HepG2 (cell line): Measurements from ENCODE around the gene ZBTB9. TPM values are rescaled to one million over a fixed set of nuclear protein-coding genes. Genes with fewer than 3 reads are reported as not detected.

ENCODE experiments used
- AHDC1 ChIP-seq: sonication (generic); formaldehyde crosslinking; IDR thresholded peaks from 2 replicates; pipeline ENCODE4 v1.5.1; 2020; ENCODE audit warnings: mild to moderate bottlenecking, missing genetic modification reagents, borderline replicate concordance
- CCAR2 ChIP-seq: fragments of 200-400 bp; formaldehyde crosslinking; optimal IDR thresholded peaks from 2 replicates; pipeline ENCODE3; 2018; ENCODE audit warnings: low read depth, mild to moderate bottlenecking, low read length, moderate library complexity
- ETS1 ChIP-seq: sonication (generic); formaldehyde crosslinking; IDR thresholded peaks from 2 replicates; pipeline ENCODE4 v1.4.0; 2020; ENCODE audit warnings: missing genetic modification reagents
- GPBP1L1 ChIP-seq: sonication (generic); formaldehyde crosslinking; IDR thresholded peaks from 2 replicates; pipeline ENCODE4 v1.5.0; 2020; ENCODE audit warnings: mild to moderate bottlenecking, missing genetic modification reagents
- NR1H2 ChIP-seq: sonication (generic); formaldehyde crosslinking; IDR thresholded peaks from 2 replicates; pipeline ENCODE4 v1.8.1; 2022; ENCODE audit warnings: low read depth, missing genetic modification reagents, borderline replicate concordance
- XBP1 ChIP-seq: sonication (generic); formaldehyde crosslinking; IDR thresholded peaks from 2 replicates; pipeline ENCODE4 v1.5.0; 2020; ENCODE audit warnings: missing genetic modification reagents
- ZNF230 ChIP-seq: sonication (generic); formaldehyde crosslinking; IDR thresholded peaks from 2 replicates; pipeline ENCODE4 v1.4.0; 2020; ENCODE audit warnings: mild to moderate bottlenecking, missing genetic modification reagents
- ZNF282 ChIP-seq: fragments of 450-650 bp; IDR thresholded peaks from 2 replicates; pipeline ENCODE4 v1.6.1; 2018; ENCODE audit not compliant: partially characterized antibody
- ZNF383 ChIP-seq: sonication (generic); formaldehyde crosslinking; IDR thresholded peaks from 2 replicates; pipeline ENCODE4 v1.4.0; 2020; ENCODE audit warnings: missing genetic modification reagents, mild to moderate bottlenecking, borderline replicate concordance
- ZNF556 ChIP-seq: sonication (generic); formaldehyde crosslinking; IDR thresholded peaks from 2 replicates; pipeline ENCODE4 v1.4.0; 2020; ENCODE audit warnings: mild to moderate bottlenecking, missing genetic modification reagents, borderline replicate concordance
- ZNF609 ChIP-seq: sonication (generic); formaldehyde crosslinking; IDR thresholded peaks from 2 replicates; pipeline ENCODE4 v1.4.0; 2020; ENCODE audit warnings: mild to moderate bottlenecking, missing genetic modification reagents, borderline replicate concordance
- ZNF816 ChIP-seq: sonication (generic); formaldehyde crosslinking; IDR thresholded peaks from 2 replicates; pipeline ENCODE4 v1.8.0; 2022; ENCODE audit warnings: missing genetic modification reagents, mild to moderate bottlenecking, borderline replicate concordance
- ZSCAN5A ChIP-seq: sonication (generic); formaldehyde crosslinking; IDR thresholded peaks from 2 replicates; pipeline ENCODE4 v1.8.0; 2022; ENCODE audit warnings: mild to moderate bottlenecking, missing genetic modification reagents, borderline replicate concordance
- polyA plus RNA-seq, 8 experiments: library from polyadenylated mRNA; depleted of rRNA in 3 of 8; stranded (reverse) in 7 of 8; unstranded in 1 of 8; fragments of >200 nt; fragmentation: Illumina TruSeq in 4 of 8; extraction: Trizol in 4 of 8; gene quantifications; 2 replicates each; pipeline versions ENCODE4 v1.2.1 to v1.2.3, GENCODE V29; 2011 to 2016; ENCODE audit warnings: low read depth in 4 of 8, missing spikeins in 1 of 8, mixed read lengths in 1 of 8; ENCODE audit not compliant: insufficient read depth in 1 of 8
- total RNA-seq, 5 experiments: library from RNA; depleted of rRNA; stranded (reverse); fragments of >200 nt; fragmentation: Illumina TruSeq; extraction: Trizol; gene quantifications; 2 replicates each; pipeline ENCODE4 v1.2.3, GENCODE V29; 2016; ENCODE audit warnings: low read depth in 1 of 5

ZBTB9 gene
- total and polyA plus RNA-seq, 2 of the 13 experiments (the other 11 are each of a cell fraction or from before 2014, with no cell fraction given), result 5.3 to 9.2 TPM

GRCh38 chr6:33410050-33410710, 44.2 kb upstream of the ZBTB9 start (continued):
- peak; percentile 73 for TF ChIP-seq ZNF609 (CRISPR knock-in tag)
- TF ChIP-seq ETS1 (CRISPR knock-in tag), result peak; percentile 95; the same call in 1 of the 2 replicates
- TF ChIP-seq ZNF556, result peak; percentile 82; the same call in 1 of the 2 replicates
- TF ChIP-seq CCAR2, result no peak
- peak; percentile 83; the same call in 1 of the 2 replicates for TF ChIP-seq ZSCAN5A (CRISPR knock-in tag)
- TF ChIP-seq XBP1 (CRISPR knock-in tag), result no peak
- TF ChIP-seq ZNF230 (CRISPR knock-in tag), result peak; percentile 58; the same call in 1 of the 2 replicates
- TF ChIP-seq ZNF282, result no peak
- no peak for TF ChIP-seq ZNF383 (CRISPR knock-in tag)
- TF ChIP-seq GPBP1L1 (CRISPR knock-in tag), result no peak
- peak; percentile 94; the same call in 1 of the 2 replicates for TF ChIP-seq ZNF816 (CRISPR knock-in tag)
- no peak for TF ChIP-seq NR1H2 (CRISPR knock-in tag)
- no peak for TF ChIP-seq AHDC1
